Activated T-cell treated with anti-CD3 and anti-CD28 coated beads for 48 hours (primary cell): Measurements from ENCODE around the gene MPRIP.

Experiments
- DNase-seq: peaks from one replicate; pipeline ENCODE4 v3.0.0-alpha.2; 2020; ENCODE audit warnings: low read depth

The MPRIP gene

GRCh38 chr17:17165666-17166308 is 123.5 kb downstream of the MPRIP start:
- DNase-seq: no peak

- no peak for DNase-seq
These were observed 124.2 kb downstream of the MPRIP start for GRCh38 chr17:17166446-17166845.

GRCh38 chr17:17167356-17167755 is 125.1 kb downstream of the MPRIP start:
- DNase-seq: no peak

DNA sequence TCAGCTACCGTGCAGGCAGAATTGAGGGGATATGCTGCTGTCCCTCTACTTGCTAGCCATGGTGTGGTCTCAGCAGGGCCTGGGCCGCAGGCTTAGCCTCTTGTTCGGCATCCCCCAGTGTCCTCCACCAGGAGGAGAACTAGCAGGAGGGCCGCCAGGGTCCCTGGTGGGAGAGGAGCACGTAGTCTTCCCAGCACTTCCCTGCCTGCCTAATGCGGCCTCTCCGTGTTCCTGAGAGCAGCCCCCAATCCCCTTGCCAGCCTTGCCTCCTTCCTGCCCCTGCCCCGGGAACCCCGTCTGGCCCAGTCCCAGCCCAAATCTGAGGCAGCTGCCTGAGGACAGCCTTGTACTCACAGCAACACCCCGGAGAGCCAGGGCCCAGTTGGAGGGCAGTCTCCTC is 125.7 kb downstream of the MPRIP start:
- no peak for DNase-seq

GRCh38 chr17:17168401-17168800 is 126.1 kb downstream of the MPRIP start:
- no peak for DNase-seq

DNA sequence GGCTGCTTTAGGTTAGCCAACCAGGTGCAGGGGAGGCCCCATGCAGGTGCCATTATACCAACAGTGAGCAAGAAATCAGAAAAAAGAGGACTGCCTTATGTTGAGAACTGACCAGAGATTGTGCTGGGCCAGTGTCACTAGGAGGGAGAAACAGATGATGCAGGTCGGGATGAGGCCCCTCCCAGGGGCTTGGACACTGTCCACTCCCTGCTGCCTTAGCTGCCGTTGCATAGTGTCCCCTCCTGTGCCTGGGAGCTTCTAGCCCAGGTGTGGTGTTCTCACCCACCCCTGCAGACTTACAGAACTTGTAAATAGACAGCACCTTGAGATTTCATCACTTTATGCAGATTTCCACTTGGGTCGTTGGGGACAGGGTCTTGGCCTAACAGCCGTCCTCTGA is 127.1 kb downstream of the MPRIP start:
- no peak for DNase-seq

GRCh38 chr17:17170346-17170985 is 128.2 kb downstream of the MPRIP start:
- no peak for DNase-seq

DNA sequence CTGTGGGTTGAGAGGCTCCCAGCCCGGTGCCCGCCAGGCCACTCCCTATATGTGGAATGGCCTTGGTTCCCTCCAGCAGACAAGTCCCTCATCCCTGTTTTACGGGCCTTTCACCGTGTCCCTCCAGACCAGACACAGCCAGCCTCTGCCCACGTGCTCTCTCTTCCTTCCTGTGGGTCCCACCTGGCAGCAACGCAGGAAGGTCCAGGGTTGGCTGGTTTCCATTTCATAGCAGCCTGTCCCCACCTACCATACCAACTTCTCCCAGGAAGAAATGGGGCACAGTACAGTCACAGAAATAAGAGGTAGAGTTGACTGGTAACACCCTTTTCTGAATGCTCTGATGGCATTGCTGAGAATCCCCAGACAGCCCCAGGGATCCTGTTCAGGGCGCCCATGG is 128.9 kb downstream of the MPRIP start:
- DNase-seq: no peak

- DNase-seq: no peak
These were observed 130.0 kb downstream of the MPRIP start for GRCh38 chr17:17172001-17172939.

- no peak for DNase-seq
These were observed 130.7 kb downstream of the MPRIP start for GRCh38 chr17:17172990-17173389.

DNA sequence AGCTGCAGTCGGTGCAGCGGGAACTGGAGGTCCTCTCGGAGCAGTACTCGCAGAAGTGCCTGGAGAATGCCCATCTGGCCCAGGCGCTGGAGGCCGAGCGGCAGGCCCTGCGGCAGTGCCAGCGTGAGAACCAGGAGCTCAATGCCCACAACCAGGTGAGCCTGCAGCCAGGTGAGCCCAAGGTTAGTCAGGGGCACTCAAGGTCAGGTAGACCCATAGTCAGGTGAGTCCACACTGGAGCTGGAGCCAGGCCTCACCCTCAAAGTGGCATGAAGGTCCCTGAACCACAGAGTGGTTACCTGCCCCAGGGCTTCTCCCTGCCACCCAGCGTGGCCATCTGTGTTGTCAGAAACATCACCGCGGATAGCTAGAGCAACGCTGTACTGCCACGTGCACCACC is 131.7 kb downstream of the MPRIP start:
- DNase-seq: no peak

DNA sequence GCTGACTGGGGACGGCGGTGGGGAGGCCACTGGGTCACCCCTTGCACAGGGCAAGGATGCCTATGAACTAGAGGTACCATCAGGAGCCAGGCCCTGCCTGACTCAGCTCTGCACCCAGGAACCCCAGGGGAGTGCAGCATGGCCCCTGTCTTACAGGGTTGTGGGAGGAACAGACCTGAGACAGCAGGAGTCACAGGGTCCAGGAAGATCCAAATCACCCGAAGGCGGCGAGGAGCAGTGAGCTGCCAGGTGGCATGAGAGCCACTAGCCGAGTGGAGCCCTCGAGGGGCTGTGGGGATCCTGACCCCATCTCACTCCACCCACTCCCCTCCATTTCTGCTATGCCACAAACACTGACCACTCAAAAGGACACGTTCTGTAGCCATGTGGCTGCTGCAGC is 133.1 kb downstream of the MPRIP start:
- no peak for DNase-seq

GRCh38 chr17:17175917-17176316 is 133.7 kb downstream of the MPRIP start:
- DNase-seq: no peak

GRCh38 chr17:17176341-17176740 is 134.1 kb downstream of the MPRIP start:
- DNase-seq: no peak

- DNase-seq: no peak
These were observed 134.9 kb downstream of the MPRIP start for GRCh38 chr17:17177176-17177575.

DNA sequence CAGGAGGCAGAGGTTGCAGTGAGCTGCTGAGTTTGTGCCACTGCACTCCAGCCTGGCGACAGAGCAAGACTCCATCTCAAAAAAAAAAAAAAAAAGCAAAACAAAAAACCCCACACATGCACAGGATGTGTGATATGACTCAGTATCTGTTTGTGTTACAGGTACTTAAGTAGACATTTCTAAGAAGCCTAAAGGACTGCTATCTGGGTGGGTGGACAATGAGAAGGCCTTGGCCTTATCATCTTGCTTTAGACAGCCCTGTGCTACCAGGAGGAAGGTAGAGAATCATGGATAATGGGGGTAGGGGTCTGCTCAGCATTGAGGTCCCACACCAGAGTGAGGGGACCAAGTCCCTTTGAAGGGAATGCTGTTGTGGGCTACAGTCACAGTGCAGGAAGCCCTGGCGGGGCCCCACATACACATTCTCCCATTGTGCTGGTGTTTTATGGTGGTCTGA is 137.1 kb downstream of the MPRIP start:
- DNase-seq: peak; percentile 8

DNA sequence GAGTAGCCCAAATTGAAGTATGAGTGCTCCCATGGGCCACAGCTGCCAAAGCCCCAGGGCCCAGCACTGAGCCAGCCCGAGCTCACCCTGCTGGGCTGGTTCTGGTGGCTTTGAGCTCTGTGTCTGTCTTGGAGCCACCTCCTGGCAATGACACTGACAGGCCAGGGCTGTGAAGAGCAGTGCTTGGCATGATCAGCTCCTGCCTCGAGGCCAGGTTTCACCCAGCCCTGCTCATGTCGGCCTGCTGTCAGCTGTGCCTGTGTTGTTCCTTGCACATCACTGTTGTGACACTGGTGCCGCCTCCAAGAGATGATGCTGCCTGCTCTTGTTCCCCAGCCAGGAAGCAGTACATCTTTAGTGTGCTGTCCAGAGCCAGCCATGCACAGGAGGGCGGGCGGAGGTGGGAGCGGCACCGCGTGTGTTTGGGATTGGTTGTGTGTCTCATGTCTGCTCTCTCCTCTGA is 137.9 kb downstream of the MPRIP start:
- DNase-seq: no peak

DNA sequence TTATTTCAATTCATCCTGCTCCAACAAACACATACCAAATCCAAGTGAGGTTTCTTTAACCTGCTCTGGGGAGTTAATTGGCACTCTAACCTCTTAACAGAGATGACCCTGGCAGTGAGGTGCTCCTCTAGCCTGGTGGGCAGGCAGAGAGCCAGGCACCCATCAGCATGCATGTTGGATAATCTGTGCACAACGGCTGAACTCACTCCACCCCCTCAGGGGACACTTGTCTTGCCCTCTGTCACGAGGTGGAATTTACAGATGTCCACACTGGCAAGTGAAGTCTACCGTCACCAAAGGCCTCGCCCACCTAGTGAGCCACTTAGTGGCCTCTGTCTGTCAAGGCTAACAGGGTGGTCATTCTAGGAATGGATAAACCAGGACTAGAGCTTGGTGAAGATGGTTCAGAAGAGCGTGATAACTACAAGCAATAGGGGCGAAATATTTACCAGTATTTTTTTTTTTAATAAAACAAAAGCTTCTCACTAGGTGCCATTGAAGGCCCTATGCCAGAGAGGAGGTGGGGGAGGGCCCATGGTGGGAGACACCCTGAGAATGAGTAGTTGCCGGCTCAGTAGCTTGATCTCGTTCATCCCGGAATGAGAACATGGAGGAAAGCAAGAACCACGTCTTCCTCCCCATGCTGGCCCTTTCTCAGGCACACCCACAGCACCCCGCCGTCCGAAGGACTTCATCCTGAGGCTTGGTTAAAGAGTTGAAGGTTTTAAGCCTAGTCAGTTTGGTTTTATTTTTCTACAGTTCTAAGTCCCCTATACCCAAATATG is 138.7 kb downstream of the MPRIP start:
- DNase-seq: no peak

DNA sequence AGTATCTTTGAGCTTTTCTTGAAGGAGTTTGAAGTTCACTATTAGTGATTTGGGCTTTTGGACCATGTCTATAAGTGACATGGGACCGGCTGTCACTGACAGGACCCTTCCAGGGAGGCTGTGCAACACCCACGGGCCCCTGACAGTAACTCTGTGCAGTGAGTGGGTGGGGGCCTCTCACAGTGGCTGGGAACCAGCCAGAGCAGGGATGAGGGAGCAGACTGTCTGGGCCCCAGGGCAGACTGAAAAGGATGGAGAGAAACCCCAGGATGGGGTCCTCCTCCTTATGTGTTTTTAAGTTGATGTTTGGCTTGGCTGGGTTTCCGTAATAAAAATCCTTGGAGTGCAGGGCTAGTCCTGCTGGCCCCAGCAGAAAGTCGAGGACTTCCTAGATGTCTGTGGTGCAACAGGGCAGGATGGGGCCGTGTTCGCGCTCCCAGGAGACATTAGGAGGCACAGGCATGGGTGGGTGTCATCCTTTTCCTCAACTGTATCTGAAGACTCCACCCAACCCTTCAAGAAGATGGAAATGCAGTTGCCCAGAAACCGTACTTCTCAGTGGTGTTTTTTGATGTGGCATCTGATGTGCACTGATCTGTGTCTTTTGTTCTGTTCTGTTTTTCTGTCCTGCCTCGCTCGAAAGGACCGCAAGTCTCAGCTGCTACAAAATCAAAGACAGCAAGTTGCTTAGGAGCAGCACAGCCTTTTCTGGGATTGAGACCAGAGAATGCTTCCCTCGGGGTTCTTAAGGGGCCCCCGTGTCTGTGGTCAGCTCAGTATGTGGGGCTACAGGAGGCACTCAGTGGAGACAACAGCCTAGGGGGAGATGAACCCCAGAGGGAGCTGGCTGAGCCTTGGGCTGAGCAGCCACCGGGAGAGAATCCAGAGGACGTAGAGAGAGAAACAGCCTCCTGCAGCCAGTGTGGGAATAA is 139.7 kb downstream of the MPRIP start:
- DNase-seq: no peak

GRCh38 chr17:17182598-17183136 is 140.4 kb downstream of the MPRIP start:
- no peak for DNase-seq

DNA sequence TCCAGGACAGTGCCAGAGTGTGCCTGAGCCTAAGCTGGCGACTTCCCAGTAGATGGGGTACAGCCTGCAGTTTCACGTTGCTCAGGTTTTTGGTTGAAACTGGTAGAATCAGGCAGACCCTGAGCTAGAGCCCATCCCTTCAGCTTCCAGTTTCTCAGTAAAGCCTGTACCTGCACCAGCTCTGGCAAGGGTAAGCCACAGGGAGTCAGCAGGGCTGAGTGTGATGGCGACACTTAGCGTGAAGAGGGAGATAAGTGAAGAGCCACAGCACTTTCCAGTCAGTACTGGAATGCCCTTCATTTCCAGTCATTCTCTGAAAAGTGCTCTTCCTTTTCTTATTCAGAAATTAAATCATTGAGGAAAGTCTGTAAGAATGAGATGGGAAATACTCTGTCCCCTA is 141.5 kb downstream of the MPRIP start:
- no peak for DNase-seq
